ENCODE data around the gene CFAP99. TPM values are rescaled to one million over a fixed set of nuclear protein-coding genes. Genes with fewer than 3 reads are reported as not detected.
A peak's percentile ranks its signal among the peaks of the same experiment; 100 is the strongest.

The CFAP99 gene
- total and polyA plus RNA-seq, 8 donors, result 0.05 to 1.4 (median 0.62) TPM; not detected in 3

- Histone ChIP-seq H3K27me3 (no peaks in the 10 kb centered on the region), H3K36me3 (no peaks in the 10 kb centered on the region), H3K4me3 (no peak overlapping the region), H3K9me3 (no peaks in the 10 kb centered on the region), H3K4me1 (peaks cover 17 to 26% (median 22%) of the 10 kb centered on the region in 4 donors), H3K27ac (no peak overlapping the region)
- DNase-seq, result no peak
- intact Hi-C loops (cut with DNase I; ENCODE audit: low total_unique reads), result no loop called here
- WGBS, 5 donors, result 87 to 91% (median 89%) methylated on average over 10 of the region's 10 CpGs
- TF ChIP-seq POLR2A (IDR thresholded peaks at IDR 0.05) (no peak), CTCF (IDR thresholded peaks at IDR 0.05) (no peak), EP300 (IDR thresholded peaks at IDR 0.05) (no peak), POLR2AphosphoS5 (IDR thresholded peaks at IDR 0.05) (no peak)
Observed at GRCh38 chr4:2408976-2409375, 9.8 kb upstream of the CFAP99 start.

GRCh38 chr4:2409381-2409783 is 9.4 kb upstream of the CFAP99 start:
- Histone ChIP-seq H3K27me3 (no peaks in the 10 kb centered on the region), H3K4me1 (peaks cover 19 to 30% (median 26%) of the 10 kb centered on the region in 4 donors), H3K36me3 (no peaks in the 10 kb centered on the region), H3K9me3 (no peaks in the 10 kb centered on the region), H3K27ac (no peak overlapping the region), H3K4me3 (no peak overlapping the region)
- WGBS, 5 donors, result 87 to 100% (median 90%) methylated on average over 11 to 14 of the region's 14 CpGs
- no peak for DNase-seq
- intact Hi-C loops (cut with DNase I; ENCODE audit: low total_unique reads), result no loop called here
- TF ChIP-seq POLR2A (IDR thresholded peaks at IDR 0.05) (no peak), POLR2AphosphoS5 (IDR thresholded peaks at IDR 0.05) (no peak), EP300 (IDR thresholded peaks at IDR 0.05) (no peak), CTCF (IDR thresholded peaks at IDR 0.05) (no peak)

GRCh38 chr4:2411786-2412510 is 6.8 kb upstream of the CFAP99 start:
- Histone ChIP-seq H3K27me3 (peaks cover 0 to 13% (median 5%) of the 10 kb centered on the region in 3 donors), H3K27ac (peak overlapping the region; percentile 16 to 84 (median 79)), H3K36me3 (no peaks in the 10 kb centered on the region), H3K4me1 (peaks cover 27 to 44% (median 36%) of the 10 kb centered on the region in 4 donors), H3K9me3 (no peaks in the 10 kb centered on the region), H3K4me3 (peak overlapping the region in 1 of 4 donors; percentile 36)
- DNase-seq, result no peak
- intact Hi-C loops (cut with DNase I; ENCODE audit: low total_unique reads), result loop anchor here (10.0 kb wide), 1 partner anchor 167 kb away; the partner anchor contains the start of genes HAUS3 and POLN
- TF ChIP-seq POLR2A (IDR thresholded peaks at IDR 0.05) (no peak), CTCF (IDR thresholded peaks at IDR 0.05) (no peak), EP300 (IDR thresholded peaks at IDR 0.05) (no peak), POLR2AphosphoS5 (IDR thresholded peaks at IDR 0.05) (no peak)
- WGBS, 5 donors, result 68 to 87% (median 82%) methylated on average over 8 to 14 of the region's 14 CpGs

GRCh38 chr4:2412534-2412884 is 6.2 kb upstream of the CFAP99 start:
- H3K27me3 ChIP-seq, result peaks cover 0 to 19% (median 7%) of the 10 kb centered on the region in 3 donors
- TF ChIP-seq EP300 (IDR thresholded peaks at IDR 0.05), result no peak
- TF ChIP-seq CTCF (IDR thresholded peaks at IDR 0.05), result no peak
- TF ChIP-seq POLR2AphosphoS5 (IDR thresholded peaks at IDR 0.05), result no peak
- no peak for TF ChIP-seq POLR2A (IDR thresholded peaks at IDR 0.05)
- intact Hi-C loops (cut with DNase I; ENCODE audit: low total_unique reads), result loop anchor here (10.0 kb wide), 1 partner anchor 168 kb away; the partner anchor contains the start of genes HAUS3 and POLN
- peaks cover 28 to 48% (median 40%) of the 10 kb centered on the region in 4 donors for H3K4me1 ChIP-seq
- 30 to 52% (median 38%) methylated on average over 5 of the region's 5 CpGs for WGBS, 5 donors
- H3K27ac ChIP-seq, result peak overlapping the region; percentile 63 to 84 (median 79)
- H3K36me3 ChIP-seq, result no peaks in the 10 kb centered on the region
- H3K4me3 ChIP-seq, result peak overlapping the region; percentile 21 to 36 (median 28)
- peak; percentile 40 to 75 for DNase-seq
- no peaks in the 10 kb centered on the region for H3K9me3 ChIP-seq

Data from stomach (tissue), 9 donors.